Ammon's horn (tissue), 1 donor: ENCODE results near the gene PPP1R2C.

Experiments used
- DNase-seq: peaks from one replicate; pipeline ENCODE4 v3.0.0-alpha.2; 2016; ENCODE audit warnings: low spot score

PPP1R2C gene

DNA sequence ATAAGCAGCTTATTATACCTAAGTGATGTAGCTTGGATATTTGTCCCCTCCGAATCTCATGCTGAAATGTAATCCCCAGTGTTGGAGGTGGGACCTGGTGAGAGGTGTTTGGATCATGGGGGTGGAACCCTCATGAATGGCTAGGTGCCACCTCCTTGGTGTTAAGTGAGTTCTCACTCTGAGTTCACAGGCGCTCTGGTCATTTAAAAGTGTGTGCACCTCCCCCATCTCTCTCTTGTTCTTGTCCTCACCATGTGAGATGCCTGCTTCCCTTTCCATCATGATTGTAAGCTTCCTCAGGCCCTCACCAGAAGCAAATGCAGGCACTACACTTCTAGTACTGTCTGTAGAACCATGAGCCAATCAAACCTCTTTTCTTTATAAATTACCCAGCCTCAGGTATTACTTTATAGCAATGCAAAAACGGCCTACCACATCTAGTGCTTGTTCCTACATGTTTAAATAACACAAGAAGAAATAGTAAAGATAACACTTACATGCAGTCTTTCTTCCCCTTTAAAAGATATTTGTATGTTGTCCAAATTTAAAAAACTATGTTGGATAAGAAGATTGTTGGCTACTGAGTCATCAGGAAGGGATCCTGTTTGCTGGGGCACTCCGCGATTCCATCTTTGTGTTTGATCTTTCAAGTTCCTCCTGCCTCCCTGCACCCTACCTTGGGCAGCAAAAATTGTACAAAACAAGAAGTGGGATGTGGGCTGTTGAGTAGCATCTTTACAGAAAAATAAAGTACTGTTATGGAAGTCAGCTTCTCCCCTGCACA is 29.7 kb downstream of the PPP1R2C start:
- no peak for DNase-seq

GRCh38 chrX:42746606-42747005 is 31.4 kb downstream of the PPP1R2C start:
- DNase-seq, result no peak

- no peak for DNase-seq
Observed at GRCh38 chrX:42740456-42740855, 37.5 kb downstream of the PPP1R2C start.

DNA sequence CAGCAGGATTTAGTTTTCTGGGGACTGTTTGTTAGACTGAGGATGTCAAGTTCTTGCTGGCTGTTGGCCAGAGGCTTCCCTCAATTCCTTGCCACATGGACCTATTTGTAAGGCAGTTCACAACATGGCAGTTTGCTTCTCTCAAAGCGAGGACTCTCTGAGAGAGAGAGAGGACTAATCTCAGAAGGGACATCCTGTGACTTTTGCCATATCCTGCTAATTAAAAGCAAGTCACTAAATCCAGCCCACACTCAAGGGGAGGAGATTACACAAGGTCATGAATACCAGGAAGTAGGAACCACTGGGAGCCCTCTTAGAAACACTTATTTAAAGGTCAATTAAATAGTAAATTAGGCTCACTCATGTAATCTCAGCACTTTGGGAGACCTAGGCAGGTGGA is 38.2 kb downstream of the PPP1R2C start:
- no peak for DNase-seq

DNA sequence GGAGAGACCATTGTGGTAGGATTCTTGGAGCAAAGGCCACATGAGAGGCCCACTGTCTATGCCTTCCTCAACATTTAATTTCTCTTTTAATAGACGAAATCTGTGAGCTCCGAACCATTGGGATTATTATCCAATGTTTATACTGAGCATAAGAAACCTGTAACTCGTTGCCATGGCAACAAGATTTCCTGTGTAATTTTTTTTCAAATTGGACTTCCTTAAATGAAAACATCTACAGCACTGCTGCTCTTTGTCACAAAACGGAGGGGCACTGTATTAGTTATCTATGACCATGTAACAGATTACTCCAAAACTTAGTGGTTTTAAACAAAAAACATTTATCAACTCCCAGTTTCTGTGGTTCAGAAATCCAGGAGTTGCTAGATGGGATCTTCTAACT is 38.7 kb downstream of the PPP1R2C start:
- DNase-seq, result no peak

DNA sequence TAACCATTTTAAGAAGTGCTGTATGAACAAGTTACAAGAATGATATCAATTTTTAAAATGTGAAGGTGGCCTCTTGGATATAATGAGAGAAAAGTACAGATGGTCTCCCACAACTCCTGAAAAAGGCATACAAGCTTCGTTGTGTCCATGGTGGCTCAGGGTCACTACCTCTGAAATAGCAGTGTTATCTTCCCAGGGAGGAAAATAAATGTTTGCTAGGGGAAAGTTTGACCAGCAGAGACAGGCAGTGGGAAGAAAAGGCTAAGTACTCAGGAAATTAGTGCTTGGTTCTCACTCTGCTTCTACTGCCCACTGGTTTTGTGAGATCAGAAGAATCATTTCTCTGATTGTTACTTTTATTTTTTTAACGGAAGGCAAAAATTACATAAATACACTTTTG is 39.4 kb downstream of the PPP1R2C start:
- DNase-seq, result no peak

GRCh38 chrX:42735250-42735649 is 42.7 kb downstream of the PPP1R2C start:
- no peak for DNase-seq

- DNase-seq, result no peak
Observed at GRCh38 chrX:42732506-42732905, 45.5 kb downstream of the PPP1R2C start.
